Anterior cingulate cortex (tissue), 58 donors: ENCODE results near the gene EPHA10.
"Not testable (repeated sequence)": the region's sequence is repeated elsewhere in the genome, so short reads cannot be mapped to it uniquely, and the experiment has no call there.

Experiments
- DNase-seq, 58 donors: peaks; one replicate each; lab custom pipeline; 2025; lab: John Stamatoyannopoulos, UW

EPHA10 gene

GRCh38 chr1:37776946-37777516 lies 12.1 kb upstream of the EPHA10 start:
- DNase-seq, result no peak

- not testable (repeated sequence) for DNase-seq
These were observed 6.5 kb upstream of the EPHA10 start for GRCh38 chr1:37771440-37771839.

GRCh38 chr1:37767488-37767887 lies 2.6 kb upstream of the EPHA10 start:
- DNase-seq, result no peak

GRCh38 chr1:37765916-37766664 lies 1.2 kb upstream of the EPHA10 start:
- DNase-seq, result peak in 13 of 58 donors; percentile 4 to 42 (median 19)

GRCh38 chr1:37764414-37764825 lies 500 bp downstream of the EPHA10 start:
- DNase-seq, result peak in 18 of 58 donors; percentile 3 to 67 (median 37)

- DNase-seq, result peak in 2 of 58 donors; percentile 17 to 47
These were observed 1.0 kb downstream of the EPHA10 start for GRCh38 chr1:37763791-37764413.

GRCh38 chr1:37762516-37762915 lies 2.4 kb downstream of the EPHA10 start:
- DNase-seq, result no peak

- no peak for DNase-seq
These were observed 3.4 kb downstream of the EPHA10 start for GRCh38 chr1:37761416-37762095.

GRCh38 chr1:37759451-37759850 lies 5.5 kb downstream of the EPHA10 start:
- DNase-seq, result no peak

- DNase-seq, result no peak
These were observed 8.9 kb downstream of the EPHA10 start for GRCh38 chr1:37755951-37756560.

- peak in 5 of 58 donors; percentile 6 to 38 (median 17) for DNase-seq
These were observed 9.6 kb downstream of the EPHA10 start for GRCh38 chr1:37755290-37755689.

GRCh38 chr1:37753473-37754321 lies 11.2 kb downstream of the EPHA10 start:
- no peak for DNase-seq

GRCh38 chr1:37752583-37753471 lies 12.1 kb downstream of the EPHA10 start:
- peak in 12 of 58 donors; percentile 11 to 43 (median 24) for DNase-seq

- DNase-seq, result no peak
These were observed 12.7 kb downstream of the EPHA10 start for GRCh38 chr1:37752213-37752582.

GRCh38 chr1:37748565-37748964 lies 16.4 kb downstream of the EPHA10 start:
- no peak for DNase-seq

GRCh38 chr1:37746806-37747205 lies 18.1 kb downstream of the EPHA10 start:
- no peak for DNase-seq

GRCh38 chr1:37741662-37742061 lies 23.3 kb downstream of the EPHA10 start:
- no peak for DNase-seq

GRCh38 chr1:37741130-37741529 lies 23.8 kb downstream of the EPHA10 start:
- DNase-seq, result peak in 16 of 58 donors; percentile 8 to 65 (median 28)

- no peak for DNase-seq
These were observed 25.7 kb downstream of the EPHA10 start for GRCh38 chr1:37739222-37739621.
